GM23248 (cell line): ENCODE results near the gene AGAP1.

Experiments
- EZH2 ChIP-seq: fragments of 200-600 bp; sonication (generic); IDR thresholded peaks from 2 replicates; pipeline ENCODE4 v1.6.1; 2018; ENCODE audit warnings: antibody characterized with exemption, mild to moderate bottlenecking; ENCODE audit not compliant: insufficient read depth, poor library complexity, severe bottlenecking
- EZH2phosphoT487 ChIP-seq: fragments of 200-600 bp; sonication (generic); IDR thresholded peaks from 2 replicates; pipeline ENCODE4 v1.6.1; 2018; ENCODE audit warnings: antibody characterized with exemption, moderate library complexity, mild to moderate bottlenecking, low read depth; ENCODE audit not compliant: insufficient read depth

DNA sequence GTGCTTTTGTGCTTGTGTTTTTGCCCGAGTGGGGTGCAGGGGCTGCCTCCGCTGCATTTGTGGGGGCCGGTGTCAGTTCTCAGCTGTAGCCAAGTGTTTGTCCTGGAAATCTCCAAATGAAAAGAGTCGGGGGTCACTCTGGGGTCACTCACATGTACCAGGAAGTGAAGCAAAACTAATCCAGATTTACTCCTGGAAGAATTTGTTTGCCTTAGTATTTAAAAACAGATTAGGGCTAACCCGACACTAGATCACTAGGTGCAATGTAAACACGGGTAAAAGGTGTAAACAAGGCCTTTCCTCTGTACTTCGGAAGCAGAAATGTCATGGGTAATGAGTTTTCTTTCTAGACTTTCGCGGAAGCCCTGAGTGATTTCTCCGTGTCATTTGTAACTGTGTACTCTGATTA is 624.0 kb downstream of the AGAP1 start:
- TF ChIP-seq EZH2 (no peak), EZH2phosphoT487 (no peak)
